ENCODE measurements around the gene C1QTNF12. TPM values are rescaled to one million over a fixed set of nuclear protein-coding genes. Genes with fewer than 3 reads are reported as not detected.

C1QTNF12 gene
- total RNA-seq, 1 donor from 2014 or later: not detected

- Histone ChIP-seq H3K27me3 (no peaks in the 10 kb centered on the region), H3K9me3 (no peaks in the 10 kb centered on the region), H3K27ac (no peak overlapping the region), H3K4me3 (no peak overlapping the region), H3K4me1 (no peaks in the 10 kb centered on the region), H3K36me3 (peaks cover 63 to 90% of the 10 kb centered on the region in 2 donors)
- intact Hi-C loops (cut with DNase I): no loop called here
- TF ChIP-seq CTCF (IDR thresholded peaks at IDR 0.05): no peak
- no peak for DNase-seq (ENCODE audit: low spot score in 2 of 2)
These were observed 14.5 kb upstream of the C1QTNF12 start for GRCh38 chr1:1260843-1261560.

- H3K27ac ChIP-seq: no peak overlapping the region
- DNase-seq (ENCODE audit: low spot score in 2 of 2): no peak
- TF ChIP-seq CTCF (IDR thresholded peaks at IDR 0.05): no peak
- no peak overlapping the region for H3K4me3 ChIP-seq
- H3K27me3 ChIP-seq: no peaks in the 10 kb centered on the region
- intact Hi-C loops (cut with DNase I): no loop called here
- peaks cover 65 to 92% of the 10 kb centered on the region in 2 donors for H3K36me3 ChIP-seq
- no peaks in the 10 kb centered on the region for H3K4me1 ChIP-seq
- H3K9me3 ChIP-seq: no peaks in the 10 kb centered on the region
These were observed 13.6 kb upstream of the C1QTNF12 start for GRCh38 chr1:1259951-1260600.

GRCh38 chr1:1259540-1259939 is 13.0 kb upstream of the C1QTNF12 start:
- DNase-seq (ENCODE audit: low spot score in 2 of 2): no peak
- Histone ChIP-seq H3K27me3 (no peaks in the 10 kb centered on the region), H3K36me3 (peaks cover 69 to 92% of the 10 kb centered on the region in 2 donors), H3K9me3 (no peaks in the 10 kb centered on the region), H3K27ac (no peak overlapping the region), H3K4me3 (no peak overlapping the region), H3K4me1 (no peaks in the 10 kb centered on the region)
- TF ChIP-seq CTCF (IDR thresholded peaks at IDR 0.05): no peak
- intact Hi-C loops (cut with DNase I): no loop called here

GRCh38 chr1:1259119-1259488 is 12.6 kb upstream of the C1QTNF12 start:
- H3K9me3 ChIP-seq: no peaks in the 10 kb centered on the region
- H3K27me3 ChIP-seq: no peaks in the 10 kb centered on the region
- no peaks in the 10 kb centered on the region for H3K4me1 ChIP-seq
- no peak overlapping the region for H3K27ac ChIP-seq
- DNase-seq (ENCODE audit: low spot score in 2 of 2): no peak
- intact Hi-C loops (cut with DNase I): no loop called here
- H3K36me3 ChIP-seq: peaks cover 73 to 92% of the 10 kb centered on the region in 2 donors
- H3K4me3 ChIP-seq: no peak overlapping the region
- no peak for TF ChIP-seq CTCF (IDR thresholded peaks at IDR 0.05)

GRCh38 chr1:1256956-1257871 is 10.7 kb upstream of the C1QTNF12 start:
- no peak for DNase-seq (ENCODE audit: low spot score in 2 of 2)
- Histone ChIP-seq H3K4me1 (no peaks in the 10 kb centered on the region), H3K36me3 (peaks cover 68 to 87% of the 10 kb centered on the region in 2 donors), H3K27ac (no peak overlapping the region), H3K27me3 (no peaks in the 10 kb centered on the region), H3K4me3 (no peak overlapping the region), H3K9me3 (no peaks in the 10 kb centered on the region)
- intact Hi-C loops (cut with DNase I): no loop called here
- no peak for TF ChIP-seq CTCF (IDR thresholded peaks at IDR 0.05)

Measured in ascending aorta (tissue), 2 donors.